ENCODE results near the gene SRSF7.
"Not testable (repeated sequence)": the region's sequence is repeated elsewhere in the genome, so short reads cannot be mapped to it uniquely, and the experiment has no call there.

The SRSF7 gene

GRCh38 chr2:38750891-38751595 lies at the start of gene SRSF7:
SRSF7 (minus strand) TSS chr2:38751361; CDS start chr2:38751256, 105 bp downstream.
- peak; percentile 100 for DNase-seq

- DNase-seq = no peak
Measured at GRCh38 chr2:38797953-38798352, 46.8 kb upstream of the SRSF7 start.

- DNase-seq = no peak
Measured at GRCh38 chr2:38797250-38797676, 46.1 kb upstream of the SRSF7 start.

DNA sequence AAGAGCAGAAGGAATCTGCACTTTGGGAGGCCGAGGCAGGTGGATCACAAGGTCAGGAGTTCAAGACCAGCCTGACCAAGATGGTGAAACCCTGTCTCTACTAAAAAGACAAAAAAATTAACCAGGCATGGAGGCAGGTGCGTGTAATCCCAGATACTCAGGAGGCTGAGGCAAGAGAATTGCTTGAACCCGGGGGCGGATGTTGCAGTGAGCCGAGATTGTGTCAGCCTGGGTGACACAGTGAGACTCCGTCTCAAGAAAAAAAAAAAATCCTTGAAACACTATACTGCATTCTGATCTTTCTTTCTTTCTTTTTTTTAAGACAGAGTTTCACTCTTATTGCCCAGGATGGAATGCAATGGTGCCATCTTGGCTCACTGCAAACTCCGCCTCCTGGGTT lies 43.9 kb upstream of the SRSF7 start:
- DNase-seq = not testable (repeated sequence)

DNA sequence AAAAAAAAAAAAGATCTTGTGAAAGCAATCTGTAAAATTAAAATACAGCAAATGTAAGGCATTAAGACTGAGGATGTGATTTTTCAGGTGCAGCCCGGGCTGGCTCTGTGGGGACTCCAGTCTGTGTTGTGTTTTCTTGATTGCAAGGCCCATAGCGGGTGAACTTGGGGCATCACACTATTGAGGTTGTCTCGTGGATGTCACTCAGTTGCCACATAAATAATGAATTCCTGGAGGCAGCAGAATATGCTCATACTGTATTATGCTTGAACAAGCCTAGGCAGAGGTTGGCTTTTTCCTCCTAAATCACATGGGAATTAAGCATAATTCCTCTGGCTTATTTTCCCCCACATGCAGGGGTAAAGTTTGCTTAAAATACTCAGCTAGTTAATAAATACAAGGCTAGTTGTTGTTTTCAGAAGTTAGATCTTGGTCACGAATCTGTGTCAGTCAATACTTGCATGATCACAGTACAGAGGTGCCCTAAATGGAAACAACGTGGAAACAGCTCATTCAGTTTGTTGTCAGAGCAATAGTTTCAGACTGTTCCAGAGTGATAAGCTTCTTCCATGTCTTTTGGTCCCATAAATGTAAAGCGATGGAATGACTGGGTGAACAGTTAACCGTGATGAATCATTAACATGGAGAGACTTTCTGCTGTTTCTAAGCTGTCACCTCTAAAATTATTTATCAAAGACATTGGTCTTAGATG lies 43.2 kb upstream of the SRSF7 start:
- no peak for DNase-seq

GRCh38 chr2:38793511-38793910 lies 42.4 kb upstream of the SRSF7 start:
- DNase-seq = no peak

GRCh38 chr2:38792751-38793150 lies 41.6 kb upstream of the SRSF7 start:
- no peak for DNase-seq

DNA sequence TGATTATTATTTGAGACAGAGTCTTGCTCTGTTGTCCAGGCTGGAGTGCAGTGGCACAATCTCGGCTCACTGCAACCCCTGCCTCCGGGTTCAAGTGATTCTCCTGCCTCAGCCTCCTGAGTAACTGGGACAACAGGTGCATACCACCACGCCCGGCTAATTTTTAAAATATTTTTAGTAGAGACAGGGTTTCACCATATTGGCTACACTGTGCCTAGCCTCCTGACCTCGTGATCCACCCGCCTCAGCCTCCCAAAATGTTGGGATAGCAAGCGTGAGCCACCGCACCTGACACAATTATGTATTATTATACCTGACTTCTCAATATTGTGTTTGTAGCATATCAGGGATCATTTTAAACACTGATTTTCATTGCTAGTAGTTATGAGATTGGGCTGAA lies 41.2 kb upstream of the SRSF7 start:
- not testable (repeated sequence) for DNase-seq

- no peak for DNase-seq
Measured at GRCh38 chr2:38791744-38792143, 40.6 kb upstream of the SRSF7 start.

DNA sequence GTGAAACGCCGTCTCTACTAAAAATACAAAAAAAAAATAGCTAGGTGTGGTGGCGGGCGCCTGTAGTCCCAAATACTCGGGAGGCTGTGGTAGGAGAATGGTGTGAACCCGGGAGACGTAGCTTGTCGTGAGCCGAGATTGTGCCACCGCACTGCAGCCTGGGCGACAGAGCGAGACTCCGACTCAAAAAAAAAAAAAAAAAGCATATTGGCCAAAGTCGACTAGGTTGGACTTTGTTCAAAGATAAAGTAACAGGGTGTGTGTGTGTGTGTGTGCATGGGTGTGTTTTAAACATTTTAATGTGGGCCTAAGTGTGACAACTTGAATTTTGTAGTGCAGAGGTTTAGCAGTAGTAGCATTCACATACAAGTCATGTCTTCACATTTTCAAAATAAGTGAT lies 38.5 kb upstream of the SRSF7 start:
- DNase-seq = no peak

- no peak for DNase-seq
Measured at GRCh38 chr2:38788306-38788705, 37.1 kb upstream of the SRSF7 start.

- no peak for DNase-seq
Measured at GRCh38 chr2:38783586-38783985, 32.4 kb upstream of the SRSF7 start.

DNA sequence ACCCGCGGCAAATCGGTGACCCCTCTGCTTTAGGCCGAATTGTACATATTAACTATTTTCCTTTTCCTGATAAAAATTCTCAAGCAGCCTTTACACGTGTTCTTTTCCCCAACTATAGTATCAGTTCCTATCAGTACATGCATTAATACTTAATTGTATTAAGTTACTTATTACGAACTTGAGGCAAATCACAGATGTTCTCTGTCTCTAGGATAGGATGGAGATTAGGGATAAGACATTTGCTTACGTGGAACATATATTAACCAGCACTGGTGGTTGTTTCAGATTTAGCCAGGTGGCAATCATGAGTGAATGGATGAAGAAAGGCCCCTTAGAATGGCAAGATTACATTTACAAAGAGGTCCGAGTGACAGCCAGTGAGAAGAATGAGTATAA lies 27.5 kb upstream of the SRSF7 start:
- no peak for DNase-seq

GRCh38 chr2:38776531-38776930 lies 25.4 kb upstream of the SRSF7 start:
- DNase-seq = no peak

- DNase-seq = no peak
Measured at GRCh38 chr2:38775921-38776225, 24.7 kb upstream of the SRSF7 start.

DNA sequence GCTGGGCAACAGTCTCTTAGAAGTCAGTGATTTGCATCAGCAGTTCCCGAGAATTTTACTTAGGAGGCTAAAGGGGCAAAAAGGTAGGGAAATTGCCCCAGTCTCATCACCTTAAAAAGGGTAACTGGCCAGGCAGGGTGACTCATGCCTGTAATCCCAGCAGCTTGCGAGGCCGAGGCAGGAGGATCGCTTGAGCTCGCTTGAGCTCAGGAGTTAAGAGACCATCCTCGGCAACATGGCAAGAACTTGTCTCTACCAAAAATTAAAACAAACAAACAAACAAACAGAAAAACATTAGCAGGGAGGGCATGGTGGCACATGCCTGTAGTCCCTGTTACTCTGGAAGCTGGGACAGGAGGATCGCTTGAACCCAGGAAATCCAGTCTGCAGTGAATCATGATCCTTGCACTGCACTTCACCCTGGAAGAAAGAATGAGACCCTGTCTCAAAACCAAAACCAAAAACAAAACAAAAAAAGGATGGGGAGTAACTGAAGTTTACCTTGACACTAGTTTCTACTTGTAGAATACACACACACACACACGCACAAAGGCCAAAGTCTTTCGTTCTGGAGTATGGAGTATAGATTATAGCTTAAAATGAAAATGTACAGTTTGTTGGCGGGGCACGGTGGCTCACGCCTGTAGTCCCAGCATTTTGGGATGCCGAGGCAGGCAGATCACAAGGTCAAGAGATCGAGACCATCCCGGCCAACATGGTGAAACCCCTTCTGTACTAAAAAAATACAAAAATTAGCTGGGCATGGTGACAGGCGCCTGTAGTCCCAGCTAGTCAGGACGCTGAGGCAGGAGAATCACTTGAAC lies 24.1 kb upstream of the SRSF7 start:
- DNase-seq = no peak

- no peak for DNase-seq
Measured at GRCh38 chr2:38771632-38772031, 20.5 kb upstream of the SRSF7 start.

DNA sequence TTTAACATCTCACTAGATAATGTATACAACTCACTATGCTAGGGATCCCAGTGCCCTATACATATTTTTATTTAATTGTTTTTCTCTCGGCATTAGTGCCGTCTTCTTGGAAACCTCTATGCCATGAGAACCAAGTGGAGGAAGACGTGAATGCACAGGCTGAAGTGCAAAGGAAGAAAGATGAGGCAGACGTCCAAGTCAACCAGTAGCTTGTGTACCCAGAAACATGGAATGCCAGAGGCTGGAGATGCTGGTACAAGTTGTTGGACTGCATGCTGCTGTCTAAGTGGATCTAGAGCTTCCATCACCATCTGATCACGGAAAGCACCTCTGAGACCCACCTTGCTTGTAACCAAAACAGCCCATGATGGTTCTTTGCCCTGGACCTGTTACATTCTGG lies 14.4 kb upstream of the SRSF7 start:
- DNase-seq = no peak

DNA sequence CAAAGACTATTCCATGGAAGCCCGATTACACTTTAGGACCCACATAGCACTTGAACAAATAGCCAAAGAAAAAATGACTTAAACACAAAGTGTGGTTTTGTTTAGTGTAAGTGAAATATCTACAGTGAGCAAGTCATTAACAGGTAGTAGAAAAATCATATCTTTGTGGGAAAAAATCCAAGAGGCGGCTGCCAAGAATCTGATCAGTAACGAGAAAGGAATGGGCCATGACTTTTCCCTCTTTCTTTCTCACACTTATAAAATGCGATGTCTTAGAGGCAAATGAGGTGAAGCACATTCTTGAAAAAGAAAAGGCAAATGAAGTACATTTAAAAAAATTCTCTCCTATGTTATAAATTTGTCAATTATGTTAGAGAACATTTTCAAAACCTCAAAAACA lies 14.0 kb upstream of the SRSF7 start:
- no peak for DNase-seq

GRCh38 chr2:38763728-38764127 lies 12.6 kb upstream of the SRSF7 start:
- no peak for DNase-seq

- no peak for DNase-seq
Measured at GRCh38 chr2:38763228-38763627, 12.1 kb upstream of the SRSF7 start.

DNA sequence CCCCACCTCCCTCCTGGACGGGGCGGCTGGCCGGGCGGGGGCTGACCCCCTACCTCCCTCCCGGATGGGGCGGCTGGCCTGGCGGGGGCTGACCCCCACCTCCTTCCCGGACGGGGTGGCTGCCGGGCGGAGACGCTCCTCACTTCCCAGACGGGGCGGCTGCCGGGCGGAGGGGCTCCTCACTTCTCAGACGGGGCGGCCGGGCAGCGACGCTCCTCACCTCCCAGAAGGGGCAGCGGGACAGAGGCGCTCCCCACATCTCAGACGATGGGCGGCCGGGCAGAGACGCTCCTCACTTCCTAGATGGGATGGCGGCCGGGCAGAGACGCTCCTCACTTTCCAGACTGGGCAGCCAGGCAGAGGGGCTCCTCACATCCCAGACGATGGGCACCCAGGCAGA lies 4.7 kb upstream of the SRSF7 start:
- DNase-seq = not testable (repeated sequence)

DNA sequence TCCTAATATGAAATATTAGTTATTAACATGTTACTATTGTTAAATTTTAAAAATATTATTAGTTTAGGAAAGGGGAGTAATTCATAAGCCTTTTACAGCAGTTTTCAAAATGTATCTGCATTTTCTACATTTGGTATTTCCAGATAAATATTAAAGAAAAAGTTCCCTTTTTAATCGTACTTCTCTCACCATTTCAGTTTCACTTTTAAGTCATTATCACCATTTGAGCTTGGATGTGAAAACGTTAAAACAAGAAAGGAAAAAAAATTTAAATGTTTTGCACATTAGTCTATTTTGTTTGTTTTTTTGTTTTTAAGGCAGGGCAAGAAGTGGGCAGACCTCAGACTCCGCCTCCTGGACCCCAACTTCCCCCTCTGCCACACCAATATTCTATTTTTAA lies 3.3 kb upstream of the SRSF7 start:
- no peak for DNase-seq

GRCh38 chr2:38754049-38754448 lies 2.9 kb upstream of the SRSF7 start:
- no peak for DNase-seq

Measured in activated CD8-positive, alpha-beta memory T cell treated with anti-CD3 and anti-CD28 coated beads, Interleukin-2, amount 50 U/mL, for 48 hours (primary cell).